ENCODE results near the gene ZNF66. TPM values are rescaled to one million over a fixed set of nuclear protein-coding genes. Genes with fewer than 3 reads are reported as not detected.

Gene ZNF66
- total and polyA plus RNA-seq, 2 of the 4 experiments (the other 2 are of a cell fraction): 0.75 to 2.0 TPM

GRCh38 chr19:20791806-20792205 is 15.7 kb downstream of the ZNF66 start:
- Histone ChIP-seq H3K9me1 (ENCODE audit: insufficient read depth, low read length) (no peaks in the 10 kb centered on the region), H4K5ac (ENCODE audit: low read depth, low read length) (no peak overlapping the region), H3K14ac (replicated peaks; ENCODE audit: low read depth, low read length) (no peak overlapping the region), H2AK9ac (replicated peaks; ENCODE audit: low read depth, low read length, poor library complexity) (no peak overlapping the region), H3K79me1 (ENCODE audit: low read depth in 1 of 2, low read length in 2 of 2) (no peaks in the 10 kb centered on the region), H3K27me3 (ENCODE audit: control insufficient read depth, insufficient read depth, low read length) (no peaks in the 10 kb centered on the region), H2AK5ac (ENCODE audit: low read depth, low read length) (no peak overlapping the region), H3K4me1 (ENCODE audit: control insufficient read depth, insufficient read depth, low read length) (no peaks in the 10 kb centered on the region), H4K8ac (ENCODE audit: low read depth in 2 of 2, low read length in 2 of 2) (no peak overlapping the region), H3K4me2 (ENCODE audit: low read depth, low read length) (no peak overlapping the region), H3K18ac (ENCODE audit: low read depth, low read length) (no peak overlapping the region), H3K4ac (ENCODE audit: low read depth, low read length) (no peak overlapping the region), H2BK15ac (ENCODE audit: low read depth, low read length) (no peak overlapping the region), H3K4me3 (ENCODE audit: insufficient read depth, low read depth, low read length) (no peak overlapping the region), H4K91ac (ENCODE audit: insufficient read depth, low read depth, low read length) (no peak overlapping the region), H3K56ac (ENCODE audit: extremely low read depth, insufficient read depth, low read length) (no peak overlapping the region), H3K36me3 (ENCODE audit: control insufficient read depth, insufficient read depth, low read length) (peaks cover 4% of the 10 kb centered on the region; the same call in 1 of the 2 replicates), H3K9ac (ENCODE audit: low read depth, low read length) (no peak overlapping the region), H2BK20ac (ENCODE audit: low read depth, low read length) (no peak overlapping the region), H3K23ac (ENCODE audit: low read depth, low read length) (no peak overlapping the region), H2AFZ (replicated peaks; ENCODE audit: low read length, poor library complexity) (no peak overlapping the region), H2BK5ac (ENCODE audit: low read depth, low read length, poor library complexity, severe bottlenecking) (no peak overlapping the region), H3K9me3 (ENCODE audit: control insufficient read depth, insufficient read depth, low read length) (peaks cover 5% of the 10 kb centered on the region; the same call in 1 of the 2 replicates), H3K27ac (ENCODE audit: insufficient read depth, low read length) (no peak overlapping the region), H2BK120ac (ENCODE audit: low read depth, low read length) (no peak overlapping the region), H4K20me1 (ENCODE audit: insufficient read depth, low read length) (no peaks in the 10 kb centered on the region)
- dilution Hi-C loops (cut with HindIII; ENCODE audit: low sequenced_read_pairs, unreplicated experiment): no loop called here
- in situ Hi-C loops (cut with MboI; ENCODE audit: low sequenced_read_pairs): no loop called here
- DNase-seq (no peak), ATAC-seq (ENCODE audit: low read depth) (no peak)
- intact Hi-C loops (cut with micrococcal nuclease): no loop called here
- POLR2A ChIA-PET (ENCODE audit: unreplicated experiment): no interaction called here
- CTCF ChIA-PET: no interaction called here
- no TSS peak for BruUV-seq (replicated peaks)
- TF ChIP-seq BHLHE40 (IDR thresholded peaks at IDR 0.05; ENCODE audit: low read depth, low read length): no peak
- no peak for TF ChIP-seq MAZ (IDR thresholded peaks at IDR 0.05; ENCODE audit: borderline replicate concordance, low read depth, low read length)
- TF ChIP-seq FOS (IDR thresholded peaks at IDR 0.05; ENCODE audit: low read depth, low read length): no peak
- no peak for TF ChIP-seq USF2 (IDR thresholded peaks at IDR 0.05; ENCODE audit: low read depth, low read length)
- TF ChIP-seq RAD21 (IDR thresholded peaks at IDR 0.05; ENCODE audit: low read length): no peak
- TF ChIP-seq MAFK (IDR thresholded peaks at IDR 0.05; ENCODE audit: low read depth, low read length): no peak
- no peak for TF ChIP-seq POLR2A (IDR thresholded peaks at IDR 0.05; ENCODE audit: low read depth, low read length)
- no peak for TF ChIP-seq SMC3 (IDR thresholded peaks at IDR 0.05; ENCODE audit: low read depth, low read length)
- TF ChIP-seq MXI1 (IDR thresholded peaks at IDR 0.05; ENCODE audit: borderline replicate concordance, low read depth, low read length): no peak
- no peak for TF ChIP-seq RCOR1 (IDR thresholded peaks at IDR 0.05; ENCODE audit: insufficient replicate concordance, low read length)
- no peak for TF ChIP-seq ELK1 (IDR thresholded peaks at IDR 0.05; ENCODE audit: borderline replicate concordance, low read depth, low read length)
- TF ChIP-seq NFE2L2 (IDR thresholded peaks at IDR 0.05; ENCODE audit: low read depth, low read length): no peak
- no peak for TF ChIP-seq CTCF (conservative IDR thresholded peaks at IDR 0.05; ENCODE audit: low read depth, low read length)
- no peak for TF ChIP-seq CHD1 (IDR thresholded peaks at IDR 0.05; ENCODE audit: low read depth, low read length)
- TF ChIP-seq CEBPB (IDR thresholded peaks at IDR 0.05; ENCODE audit: low read depth, low read length): no peak
- no peak for TF ChIP-seq RFX5 (IDR thresholded peaks at IDR 0.05; ENCODE audit: low read depth, low read length)

Data from IMR-90 (cell line).